Endometrial microvascular endothelial cells (primary cell): ENCODE results near the gene SUSD1. TPM values are rescaled to one million over a fixed set of nuclear protein-coding genes. Genes with fewer than 3 reads are reported as not detected.
"Not testable (repeated sequence)": the region's sequence is repeated elsewhere in the genome, so short reads cannot be mapped to it uniquely, and the experiment has no call there.

ENCODE experiments used
- in situ Hi-C: cut with HindIII; loops from 2 replicates; pipeline ENCODE4 v1.10.0; 2017; ENCODE audit warnings: low sequenced_read_pairs, low pct_unique_long_range_greater_than_20kb; ENCODE audit errors: inconsistent ontology term
- total RNA-seq: library from RNA; depleted of rRNA; stranded (reverse); fragments of >200 nt; gene quantifications from one replicate; pipeline ENCODE4 v1.2.3, GENCODE V29; 2015; ENCODE audit errors: inconsistent ontology term

Gene SUSD1
- total RNA-seq, 1 donor from 2014 or later: 25.7 TPM

- in situ Hi-C loops: no loop called here
Observed at GRCh38 chr9:112137066-112137465, 38.0 kb downstream of the SUSD1 start.

- in situ Hi-C loops: no loop called here
Observed at GRCh38 chr9:112135706-112136105, 39.4 kb downstream of the SUSD1 start.

- in situ Hi-C loops: not testable (repeated sequence)
Observed at GRCh38 chr9:112133806-112134205, 41.3 kb downstream of the SUSD1 start.

- in situ Hi-C loops: no loop called here
Observed at GRCh38 chr9:112132356-112132755, 42.7 kb downstream of the SUSD1 start.

- in situ Hi-C loops: no loop called here
Observed at GRCh38 chr9:112130997-112131396, 44.1 kb downstream of the SUSD1 start.

GRCh38 chr9:112130347-112130746 is 44.8 kb downstream of the SUSD1 start:
- in situ Hi-C loops: no loop called here

GRCh38 chr9:112129246-112129645 is 45.9 kb downstream of the SUSD1 start:
- in situ Hi-C loops: no loop called here

- in situ Hi-C loops: not testable (repeated sequence)
Observed at GRCh38 chr9:112128399-112128798, 46.7 kb downstream of the SUSD1 start.

GRCh38 chr9:112127281-112127680 is 47.8 kb downstream of the SUSD1 start:
- in situ Hi-C loops: no loop called here

- in situ Hi-C loops: no loop called here
Observed at GRCh38 chr9:112125951-112126388, 49.1 kb downstream of the SUSD1 start.

- in situ Hi-C loops: no loop called here
Observed at GRCh38 chr9:112124156-112124555, 50.9 kb downstream of the SUSD1 start.

GRCh38 chr9:112121633-112122032 is 53.5 kb downstream of the SUSD1 start:
- in situ Hi-C loops: no loop called here

GRCh38 chr9:112120439-112120925 is 54.6 kb downstream of the SUSD1 start:
- in situ Hi-C loops: no loop called here

GRCh38 chr9:112120030-112120341 is 55.1 kb downstream of the SUSD1 start:
- in situ Hi-C loops: no loop called here

- in situ Hi-C loops: no loop called here
Observed at GRCh38 chr9:112119225-112120029, 55.7 kb downstream of the SUSD1 start.

- in situ Hi-C loops: no loop called here
Observed at GRCh38 chr9:112118009-112118408, 57.1 kb downstream of the SUSD1 start.

GRCh38 chr9:112115970-112116753 is 58.9 kb downstream of the SUSD1 start:
- in situ Hi-C loops: no loop called here

- in situ Hi-C loops: no loop called here
Observed at GRCh38 chr9:112115109-112115508, 60.0 kb downstream of the SUSD1 start.

- in situ Hi-C loops: no loop called here
Observed at GRCh38 chr9:112112941-112113681, 62.0 kb downstream of the SUSD1 start.
